K562 (cell line): ENCODE measurements around the gene INHA. TPM values are rescaled to one million over a fixed set of nuclear protein-coding genes. Genes with fewer than 3 reads are reported as not detected.

ENCODE experiments used
- CBFA2T3 ChIP-seq: fragments of 450-650 bp; IDR thresholded peaks from 2 replicates; pipeline ENCODE4 v1.6.1; 2017
- ETV1 ChIP-seq: fragments of 450-650 bp; conservative IDR thresholded peaks from 2 replicates; pipeline ENCODE4 v1.6.1; 2016; ENCODE audit warnings: missing genetic modification characterization, control low read depth, low read depth, missing compliant biosample characterization
- HDAC1 ChIP-seq, 2 experiments: fragments of 450-650 bp; IDR thresholded peaks; 2 replicates each; pipeline ENCODE4 v1.6.1; 2016 to 2017; ENCODE audit warnings: inconsistent platforms in 1 of 2, mild to moderate bottlenecking in 1 of 2, moderate library complexity in 1 of 2
- RBM34 ChIP-seq: fragments of 200-400 bp; formaldehyde crosslinking; IDR thresholded peaks from 2 replicates; pipeline ENCODE4 v1.6.1; 2018; ENCODE audit warnings: low read length, borderline replicate concordance; ENCODE audit not compliant: insufficient read depth
- RCOR1 ChIP-seq, 2 experiments: IDR thresholded peaks; 2 replicates each; pipeline ENCODE4 v1.6.1; 2012; ENCODE audit warnings: low read depth in 2 of 2, low read length in 2 of 2, borderline replicate concordance in 1 of 2, improper control_type of control experiment in 1 of 2
- SRF ChIP-seq, 2 experiments: fragments of 250-450, 450-650 bp in 1 of 2; sonication (Bioruptor Pico) in 1 of 2; sonication (generic) in 1 of 2; formaldehyde crosslinking; IDR thresholded peaks; 2 replicates each; pipeline versions ENCODE4 v1.5.0 to v1.5.1; 2020 to 2022; ENCODE audit warnings: mild to moderate bottlenecking in 1 of 2, missing genetic modification reagents in 1 of 2
- ZNF121 ChIP-seq: sonication (generic); formaldehyde crosslinking; conservative IDR thresholded peaks from 2 replicates; pipeline ENCODE4 v1.8.0; 2022; ENCODE audit warnings: missing genetic modification reagents
- polyA plus RNA-seq, 8 experiments: library from polyadenylated mRNA; depleted of rRNA in 4 of 8; stranded (reverse) in 5 of 8; unstranded in 3 of 8; fragments of >200 nt; fragmentation: Nextera tagmentation in 2 of 8; fragmentation: Illumina TruSeq in 1 of 8; extraction: Ambion mirVana in 2 of 8; extraction: Trizol in 1 of 8; gene quantifications; 2 replicates each; pipeline versions ENCODE4 v1.2.1 to v1.2.3, GENCODE V29; 2011 to 2014; ENCODE audit warnings: inconsistent platforms in 1 of 8, missing spikeins in 1 of 8
- total RNA-seq, 7 experiments: library from RNA; depleted of rRNA in 6 of 7; stranded (reverse); fragments of >200 nt in 6 of 7; fragmentation: Illumina TruSeq in 2 of 7; extraction: Trizol in 2 of 7; gene quantifications; 2 replicates each; pipeline versions ENCODE4 v1.2.1 to v1.2.3, GENCODE V29; 2011 to 2021; ENCODE audit warnings: low replicate concordance in 1 of 7
- TF ChIP-seq, protein P1 (sequence below): sonication (generic); formaldehyde crosslinking; IDR thresholded peaks from 2 replicates; pipeline ENCODE4 v1.9.0; 2022; ENCODE audit warnings: mild to moderate bottlenecking, missing genetic modification reagents
- TF ChIP-seq, protein P2 (sequence below): fragments of 250-450 bp; sonication (Bioruptor Pico); IDR thresholded peaks from 2 replicates; pipeline ENCODE4 v1.5.0; 2020; ENCODE audit warnings: mild to moderate bottlenecking, borderline replicate concordance
- TF ChIP-seq, protein P3 (sequence below), 2 experiments: IDR thresholded peaks; 2 replicates each; pipeline ENCODE4 v1.6.1; 2011; ENCODE audit warnings: borderline replicate concordance in 1 of 2, control low read depth in 1 of 2, low read depth in 1 of 2, low read length in 1 of 2, mild to moderate bottlenecking in 1 of 2, mixed read lengths in 1 of 2, moderate library complexity in 1 of 2; ENCODE audit not compliant: insufficient read depth in 1 of 2, insufficient read length in 1 of 2, poor library complexity in 1 of 2, severe bottlenecking in 1 of 2; ENCODE audit errors: extremely low read depth in 1 of 2
- TF ChIP-seq, protein P4 (sequence below): sonication (generic); IDR thresholded peaks from 2 replicates; pipeline ENCODE4 v1.6.1; 2016
- TF ChIP-seq, protein P5 (sequence below): fragments of 450-650 bp; formaldehyde crosslinking; IDR thresholded peaks from 2 replicates; pipeline ENCODE4 v1.4.0; 2020; ENCODE audit warnings: mild to moderate bottlenecking
- TF ChIP-seq, protein P6 (sequence below), 2 experiments: fragments of 450-650 bp; conservative IDR thresholded peaks; 2 replicates each; pipeline ENCODE4 v1.6.1; 2017; ENCODE audit warnings: mild to moderate bottlenecking in 2 of 2, moderate library complexity in 2 of 2
- TF ChIP-seq, protein P7 (sequence below): IDR thresholded peaks from 3 replicates; pipeline ENCODE4 v1.6.1; 2011; ENCODE audit warnings: borderline replicate concordance, mild to moderate bottlenecking, moderate library complexity; ENCODE audit not compliant: insufficient read length; ENCODE audit errors: extremely low read depth

Gene INHA
- total and polyA plus RNA-seq, 9 of the 15 experiments (the other 6 are each of a cell fraction or from before 2014, with no cell fraction given): 0.07 to 1.9 (median 0.40) TPM

DNA sequence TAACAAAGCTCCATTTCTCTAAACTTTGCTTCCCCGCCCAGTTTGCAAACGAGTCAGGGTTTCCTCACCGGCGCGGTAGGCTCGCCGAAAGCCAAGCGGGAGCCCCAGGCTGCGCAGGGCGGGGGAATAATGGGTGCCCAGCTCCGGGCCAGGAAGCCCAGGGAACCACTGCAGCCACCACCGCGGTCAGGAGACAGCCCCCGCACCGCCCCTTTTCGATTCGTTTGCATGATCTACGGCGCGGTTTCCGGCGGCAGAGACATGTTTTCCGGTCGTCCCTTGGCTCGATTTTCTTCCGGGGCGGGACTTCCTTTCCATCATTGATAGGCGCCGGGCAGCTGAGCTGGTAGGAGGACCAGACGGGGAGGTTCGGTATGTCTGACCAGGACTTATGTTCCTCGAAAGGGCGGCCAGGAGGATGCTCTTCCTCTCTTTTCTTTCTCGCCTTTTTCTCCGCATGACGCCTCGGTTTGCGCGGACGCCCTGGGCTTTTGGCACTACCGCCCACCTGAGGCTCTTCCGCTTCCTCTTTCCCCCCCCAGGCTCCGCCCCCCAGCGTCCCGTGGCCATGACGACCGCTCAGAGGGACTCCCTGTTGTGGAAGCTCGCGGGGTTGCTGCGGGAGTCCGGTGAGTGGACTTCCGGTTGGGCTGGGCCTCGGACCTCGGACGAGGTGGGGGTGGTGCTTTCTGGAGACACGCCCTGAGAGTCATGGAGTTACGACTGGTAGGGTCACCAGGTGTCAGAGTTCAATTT, 25.6 kb downstream of the INHA start, which contains the start of gene STK11IP (continued):
- TF ChIP-seq, protein P1, sequence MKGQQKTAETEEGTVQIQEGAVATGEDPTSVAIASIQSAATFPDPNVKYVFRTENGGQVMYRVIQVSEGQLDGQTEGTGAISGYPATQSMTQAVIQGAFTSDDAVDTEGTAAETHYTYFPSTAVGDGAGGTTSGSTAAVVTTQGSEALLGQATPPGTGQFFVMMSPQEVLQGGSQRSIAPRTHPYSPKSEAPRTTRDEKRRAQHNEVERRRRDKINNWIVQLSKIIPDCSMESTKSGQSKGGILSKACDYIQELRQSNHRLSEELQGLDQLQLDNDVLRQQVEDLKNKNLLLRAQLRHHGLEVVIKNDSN (CRISPR knock-in tag): 0 out of 2 replicates have a peak, but pooled peaks have one; percentile 21
- TF ChIP-seq ETV1 (tag) (peak; percentile 71), CBFA2T3 (no peak), RBM34 (no peak), RCOR1 (IDR thresholded peaks at IDR 0.05; ENCODE audit: borderline replicate concordance in 1 of 2, low read depth in 2 of 2, low read length in 2 of 2) (no peak; a peak in 1 of 4 replicates), HDAC1 (IDR thresholded peaks at IDR 0.05) (peak in 1 of 2 experiments; percentile 96; a peak in 2 of 4 replicates), ZNF121 (CRISPR knock-in tag) (no peak), SRF (CRISPR knock-in tag; IDR thresholded peaks at IDR 0.05) (no peak)
- TF ChIP-seq, protein P2, sequence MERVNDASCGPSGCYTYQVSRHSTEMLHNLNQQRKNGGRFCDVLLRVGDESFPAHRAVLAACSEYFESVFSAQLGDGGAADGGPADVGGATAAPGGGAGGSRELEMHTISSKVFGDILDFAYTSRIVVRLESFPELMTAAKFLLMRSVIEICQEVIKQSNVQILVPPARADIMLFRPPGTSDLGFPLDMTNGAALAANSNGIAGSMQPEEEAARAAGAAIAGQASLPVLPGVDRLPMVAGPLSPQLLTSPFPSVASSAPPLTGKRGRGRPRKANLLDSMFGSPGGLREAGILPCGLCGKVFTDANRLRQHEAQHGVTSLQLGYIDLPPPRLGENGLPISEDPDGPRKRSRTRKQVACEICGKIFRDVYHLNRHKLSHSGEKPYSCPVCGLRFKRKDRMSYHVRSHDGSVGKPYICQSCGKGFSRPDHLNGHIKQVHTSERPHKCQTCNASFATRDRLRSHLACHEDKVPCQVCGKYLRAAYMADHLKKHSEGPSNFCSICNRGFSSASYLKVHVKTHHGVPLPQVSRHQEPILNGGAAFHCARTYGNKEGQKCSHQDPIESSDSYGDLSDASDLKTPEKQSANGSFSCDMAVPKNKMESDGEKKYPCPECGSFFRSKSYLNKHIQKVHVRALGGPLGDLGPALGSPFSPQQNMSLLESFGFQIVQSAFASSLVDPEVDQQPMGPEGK (CRISPR knock-in tag): no peak
- TF ChIP-seq, protein P3, sequence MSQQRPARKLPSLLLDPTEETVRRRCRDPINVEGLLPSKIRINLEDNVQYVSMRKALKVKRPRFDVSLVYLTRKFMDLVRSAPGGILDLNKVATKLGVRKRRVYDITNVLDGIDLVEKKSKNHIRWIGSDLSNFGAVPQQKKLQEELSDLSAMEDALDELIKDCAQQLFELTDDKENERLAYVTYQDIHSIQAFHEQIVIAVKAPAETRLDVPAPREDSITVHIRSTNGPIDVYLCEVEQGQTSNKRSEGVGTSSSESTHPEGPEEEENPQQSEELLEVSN (IDR thresholded peaks at IDR 0.05; ENCODE audit: borderline replicate concordance in 1 of 2, extremely low read depth in 1 of 2, insufficient read depth in 1 of 2, insufficient read length in 1 of 2, low read depth in 1 of 2, low read length in 1 of 2, poor library complexity in 1 of 2, severe bottlenecking in 1 of 2): peak in 1 of 2 experiments; percentile 14
- TF ChIP-seq, protein P4, sequence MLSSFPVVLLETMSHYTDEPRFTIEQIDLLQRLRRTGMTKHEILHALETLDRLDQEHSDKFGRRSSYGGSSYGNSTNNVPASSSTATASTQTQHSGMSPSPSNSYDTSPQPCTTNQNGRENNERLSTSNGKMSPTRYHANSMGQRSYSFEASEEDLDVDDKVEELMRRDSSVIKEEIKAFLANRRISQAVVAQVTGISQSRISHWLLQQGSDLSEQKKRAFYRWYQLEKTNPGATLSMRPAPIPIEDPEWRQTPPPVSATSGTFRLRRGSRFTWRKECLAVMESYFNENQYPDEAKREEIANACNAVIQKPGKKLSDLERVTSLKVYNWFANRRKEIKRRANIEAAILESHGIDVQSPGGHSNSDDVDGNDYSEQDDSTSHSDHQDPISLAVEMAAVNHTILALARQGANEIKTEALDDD: no peak
- TF ChIP-seq, protein P5, sequence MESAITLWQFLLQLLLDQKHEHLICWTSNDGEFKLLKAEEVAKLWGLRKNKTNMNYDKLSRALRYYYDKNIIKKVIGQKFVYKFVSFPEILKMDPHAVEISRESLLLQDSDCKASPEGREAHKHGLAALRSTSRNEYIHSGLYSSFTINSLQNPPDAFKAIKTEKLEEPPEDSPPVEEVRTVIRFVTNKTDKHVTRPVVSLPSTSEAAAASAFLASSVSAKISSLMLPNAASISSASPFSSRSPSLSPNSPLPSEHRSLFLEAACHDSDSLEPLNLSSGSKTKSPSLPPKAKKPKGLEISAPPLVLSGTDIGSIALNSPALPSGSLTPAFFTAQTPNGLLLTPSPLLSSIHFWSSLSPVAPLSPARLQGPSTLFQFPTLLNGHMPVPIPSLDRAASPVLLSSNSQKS (CRISPR knock-in tag): no peak
- TF ChIP-seq, protein P6, sequence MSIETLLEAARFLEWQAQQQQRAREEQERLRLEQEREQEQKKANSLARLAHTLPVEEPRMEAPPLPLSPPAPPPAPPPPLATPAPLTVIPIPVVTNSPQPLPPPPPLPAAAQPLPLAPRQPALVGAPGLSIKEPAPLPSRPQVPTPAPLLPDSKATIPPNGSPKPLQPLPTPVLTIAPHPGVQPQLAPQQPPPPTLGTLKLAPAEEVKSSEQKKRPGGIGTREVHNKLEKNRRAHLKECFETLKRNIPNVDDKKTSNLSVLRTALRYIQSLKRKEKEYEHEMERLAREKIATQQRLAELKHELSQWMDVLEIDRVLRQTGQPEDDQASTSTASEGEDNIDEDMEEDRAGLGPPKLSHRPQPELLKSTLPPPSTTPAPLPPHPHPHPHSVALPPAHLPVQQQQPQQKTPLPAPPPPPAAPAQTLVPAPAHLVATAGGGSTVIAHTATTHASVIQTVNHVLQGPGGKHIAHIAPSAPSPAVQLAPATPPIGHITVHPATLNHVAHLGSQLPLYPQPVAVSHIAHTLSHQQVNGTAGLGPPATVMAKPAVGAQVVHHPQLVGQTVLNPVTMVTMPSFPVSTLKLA (conservative IDR thresholded peaks at IDR 0.05): peak; percentile 79 to 89
- TF ChIP-seq, protein P7, sequence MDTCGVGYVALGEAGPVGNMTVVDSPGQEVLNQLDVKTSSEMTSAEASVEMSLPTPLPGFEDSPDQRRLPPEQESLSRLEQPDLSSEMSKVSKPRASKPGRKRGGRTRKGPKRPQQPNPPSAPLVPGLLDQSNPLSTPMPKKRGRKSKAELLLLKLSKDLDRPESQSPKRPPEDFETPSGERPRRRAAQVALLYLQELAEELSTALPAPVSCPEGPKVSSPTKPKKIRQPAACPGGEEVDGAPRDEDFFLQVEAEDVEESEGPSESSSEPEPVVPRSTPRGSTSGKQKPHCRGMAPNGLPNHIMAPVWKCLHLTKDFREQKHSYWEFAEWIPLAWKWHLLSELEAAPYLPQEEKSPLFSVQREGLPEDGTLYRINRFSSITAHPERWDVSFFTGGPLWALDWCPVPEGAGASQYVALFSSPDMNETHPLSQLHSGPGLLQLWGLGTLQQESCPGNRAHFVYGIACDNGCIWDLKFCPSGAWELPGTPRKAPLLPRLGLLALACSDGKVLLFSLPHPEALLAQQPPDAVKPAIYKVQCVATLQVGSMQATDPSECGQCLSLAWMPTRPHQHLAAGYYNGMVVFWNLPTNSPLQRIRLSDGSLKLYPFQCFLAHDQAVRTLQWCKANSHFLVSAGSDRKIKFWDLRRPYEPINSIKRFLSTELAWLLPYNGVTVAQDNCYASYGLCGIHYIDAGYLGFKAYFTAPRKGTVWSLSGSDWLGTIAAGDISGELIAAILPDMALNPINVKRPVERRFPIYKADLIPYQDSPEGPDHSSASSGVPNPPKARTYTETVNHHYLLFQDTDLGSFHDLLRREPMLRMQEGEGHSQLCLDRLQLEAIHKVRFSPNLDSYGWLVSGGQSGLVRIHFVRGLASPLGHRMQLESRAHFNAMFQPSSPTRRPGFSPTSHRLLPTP: no peak
